ENCODE measurements around the gene DOCK3. TPM values are rescaled to one million over a fixed set of nuclear protein-coding genes. Genes with fewer than 3 reads are reported as not detected.

Gene DOCK3
- total RNA-seq, 1 donor from 2014 or later: 1.3 TPM

DNA sequence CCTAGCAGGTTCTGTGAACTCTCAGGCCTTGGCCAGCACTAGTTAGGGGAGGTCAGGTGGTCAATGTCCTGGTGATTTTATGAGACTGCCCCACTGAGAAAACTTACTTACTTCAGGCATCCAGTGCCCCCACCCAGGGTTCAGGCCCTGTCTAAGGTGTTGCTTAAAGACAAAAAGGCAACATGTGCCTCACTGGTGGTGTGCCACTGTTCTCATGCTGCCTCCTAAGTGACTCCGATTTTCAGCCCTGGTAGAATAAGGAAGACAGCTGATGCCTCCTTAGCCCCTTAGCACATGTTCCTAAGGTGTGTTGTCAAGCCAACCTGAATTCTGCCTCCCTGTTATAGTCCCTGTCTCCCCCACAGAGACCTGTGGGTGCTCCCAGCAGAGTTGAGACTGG, 721.7 kb downstream of the DOCK3 start:
- DNase-seq (ENCODE audit: low read depth): no peak

DNA sequence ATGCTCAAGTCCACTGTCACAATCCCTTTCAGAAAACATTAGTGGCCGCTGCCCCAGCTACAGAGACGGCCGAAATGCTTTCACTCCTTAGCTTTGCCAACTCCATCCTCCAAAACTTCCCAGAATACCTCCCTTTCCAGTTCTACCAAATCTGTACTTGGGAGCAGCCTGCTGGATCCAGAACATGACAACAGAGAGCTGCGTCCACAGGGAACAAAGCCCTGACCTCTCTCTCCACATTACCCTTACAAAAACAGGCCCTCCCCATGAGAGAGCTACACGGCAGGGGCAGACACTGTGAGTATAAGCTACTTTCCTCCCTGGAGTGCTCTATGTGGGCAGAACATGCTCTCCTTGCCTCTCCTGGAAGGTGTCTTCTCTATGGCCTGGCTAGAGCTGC, 722.7 kb downstream of the DOCK3 start:
- DNase-seq (ENCODE audit: low read depth): no peak

DNA sequence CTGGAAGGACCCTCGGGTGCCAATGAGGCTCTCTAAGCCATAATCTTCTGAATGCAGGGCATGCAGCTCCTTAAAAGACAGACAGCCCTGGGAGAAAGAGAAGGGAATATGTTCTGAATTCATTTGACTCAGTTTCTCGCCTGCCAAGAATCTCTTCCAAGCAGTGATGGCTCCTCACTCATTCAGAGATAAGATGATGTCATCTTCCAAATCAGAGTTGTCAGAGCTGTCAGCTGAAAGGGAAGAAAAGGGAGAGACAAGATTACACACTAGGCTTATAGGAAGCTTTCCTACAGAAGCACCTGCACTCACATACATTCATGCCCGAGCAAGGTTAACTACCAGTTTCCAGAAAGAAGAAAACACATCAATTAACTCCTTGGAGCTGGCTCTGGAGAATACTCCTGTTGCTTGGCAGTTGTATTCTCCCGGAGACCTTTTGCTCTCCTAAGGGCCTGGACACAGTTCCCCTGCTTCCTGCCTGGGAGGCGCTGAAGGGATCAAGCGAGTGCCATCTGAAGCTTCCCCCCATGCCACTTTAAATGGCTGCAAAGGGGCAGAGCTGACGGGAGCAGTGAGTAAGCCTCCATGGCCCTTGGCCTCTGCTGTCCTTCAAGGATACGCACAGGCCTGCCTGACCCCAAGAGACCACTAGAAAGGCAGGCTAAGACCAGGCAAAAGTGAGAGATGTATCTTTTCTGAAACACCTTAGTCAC, 724.0 kb downstream of the DOCK3 start:
- no peak for DNase-seq (ENCODE audit: low read depth)

- no peak for DNase-seq (ENCODE audit: low read depth)
Observed at GRCh38 chr3:51400166-51400565, 725.4 kb downstream of the DOCK3 start.

DNA sequence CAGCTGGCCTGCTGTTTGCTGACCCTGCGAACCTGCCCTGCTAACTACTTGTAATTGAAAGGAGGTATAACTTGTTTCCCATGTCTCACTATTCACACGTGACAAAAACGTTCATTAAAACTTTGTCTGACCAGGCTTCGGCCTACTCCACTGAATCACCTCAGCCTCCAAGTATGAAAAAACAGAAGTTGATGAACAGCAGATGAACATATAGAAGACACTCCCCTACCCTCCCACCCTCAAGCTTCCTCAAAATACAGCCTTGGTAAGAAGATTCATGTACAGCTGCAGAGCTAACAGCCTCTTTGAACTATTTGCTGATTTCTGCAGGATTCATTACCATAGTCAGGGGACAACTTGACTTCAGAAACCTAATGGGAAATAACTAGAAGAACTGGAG, 727.0 kb downstream of the DOCK3 start:
- DNase-seq (ENCODE audit: low read depth): no peak

GRCh38 chr3:51403675-51404074, 728.9 kb downstream of the DOCK3 start:
- no peak for DNase-seq (ENCODE audit: low read depth)

- DNase-seq (ENCODE audit: low read depth): no peak
Observed at GRCh38 chr3:51408021-51408420, 733.3 kb downstream of the DOCK3 start.

GRCh38 chr3:51408813-51409212, 734.1 kb downstream of the DOCK3 start:
- DNase-seq (ENCODE audit: low read depth): no peak

DNA sequence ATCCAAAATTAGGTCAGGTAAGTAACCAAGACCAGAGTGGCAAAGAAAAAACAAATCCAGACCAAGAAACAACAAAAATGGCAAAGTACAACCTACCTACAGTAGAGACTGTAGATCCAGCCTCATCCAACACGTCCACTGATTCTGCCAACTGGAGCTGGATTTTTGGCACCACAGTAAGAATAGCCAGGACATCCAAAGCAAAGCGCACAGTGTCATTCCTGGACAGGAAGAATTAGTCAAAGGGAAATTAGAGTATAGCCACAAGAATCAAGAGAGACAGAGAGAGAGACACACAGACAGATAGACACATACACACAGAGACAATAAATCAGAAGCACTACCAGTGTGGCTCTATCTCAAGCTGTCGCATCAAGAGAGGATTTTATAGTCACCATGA, 747.5 kb downstream of the DOCK3 start:
- DNase-seq (ENCODE audit: low read depth): no peak

- no peak for DNase-seq (ENCODE audit: low read depth)
Observed at GRCh38 chr3:51426921-51427320, 752.2 kb downstream of the DOCK3 start.

DNA sequence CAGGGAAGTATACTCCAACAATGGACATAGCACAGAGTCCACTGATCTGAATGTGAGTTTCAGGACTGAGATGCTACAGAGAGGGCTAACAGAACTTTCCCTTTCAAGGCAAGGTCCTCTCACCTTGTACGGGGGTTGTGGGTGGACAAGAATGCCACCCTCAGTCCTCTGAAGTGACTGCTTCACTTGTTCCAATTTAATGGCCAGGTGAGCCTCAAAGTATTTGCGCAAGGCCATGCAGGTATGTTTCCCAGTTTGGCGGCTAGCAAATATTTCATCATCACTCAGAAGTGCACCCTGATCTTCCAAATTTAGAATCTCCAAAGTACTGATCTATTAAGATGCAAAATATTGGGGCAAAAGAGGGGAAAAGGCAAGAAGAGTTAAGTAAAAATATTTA, 754.4 kb downstream of the DOCK3 start:
- no peak for DNase-seq (ENCODE audit: low read depth)

Small RNA genes within 50 kb of the gene (microRNA-seq; reads per million reads assigned to microRNA genes)
- gene MIR4787: 3.6 reads per million, percentile 15 among the genes with 10 or more reads in this experiment

Other genes starting within 250 kb of the DOCK3 start
- not detected in 2 replicates for gene CACNA2D2, start 171.3 kb upstream of the DOCK3 start, total RNA-seq
- 14.0 and 18.6 TPM in 2 replicates for gene C3orf18, start 107.2 kb upstream of the DOCK3 start, total RNA-seq
- gene HEMK1, start 105.4 kb upstream of the DOCK3 start, total RNA-seq: 6.2 and 9.7 TPM in 2 replicates
- gene CISH, start 63.2 kb upstream of the DOCK3 start, total RNA-seq: 0.10 and 0.35 TPM in 2 replicates
- 91.0 and 92.3 TPM in 2 replicates for gene MAPKAPK3, start 57.8 kb upstream of the DOCK3 start, total RNA-seq